ENCODE measurements around the gene ZFYVE21.

ZFYVE21 gene

DNA sequence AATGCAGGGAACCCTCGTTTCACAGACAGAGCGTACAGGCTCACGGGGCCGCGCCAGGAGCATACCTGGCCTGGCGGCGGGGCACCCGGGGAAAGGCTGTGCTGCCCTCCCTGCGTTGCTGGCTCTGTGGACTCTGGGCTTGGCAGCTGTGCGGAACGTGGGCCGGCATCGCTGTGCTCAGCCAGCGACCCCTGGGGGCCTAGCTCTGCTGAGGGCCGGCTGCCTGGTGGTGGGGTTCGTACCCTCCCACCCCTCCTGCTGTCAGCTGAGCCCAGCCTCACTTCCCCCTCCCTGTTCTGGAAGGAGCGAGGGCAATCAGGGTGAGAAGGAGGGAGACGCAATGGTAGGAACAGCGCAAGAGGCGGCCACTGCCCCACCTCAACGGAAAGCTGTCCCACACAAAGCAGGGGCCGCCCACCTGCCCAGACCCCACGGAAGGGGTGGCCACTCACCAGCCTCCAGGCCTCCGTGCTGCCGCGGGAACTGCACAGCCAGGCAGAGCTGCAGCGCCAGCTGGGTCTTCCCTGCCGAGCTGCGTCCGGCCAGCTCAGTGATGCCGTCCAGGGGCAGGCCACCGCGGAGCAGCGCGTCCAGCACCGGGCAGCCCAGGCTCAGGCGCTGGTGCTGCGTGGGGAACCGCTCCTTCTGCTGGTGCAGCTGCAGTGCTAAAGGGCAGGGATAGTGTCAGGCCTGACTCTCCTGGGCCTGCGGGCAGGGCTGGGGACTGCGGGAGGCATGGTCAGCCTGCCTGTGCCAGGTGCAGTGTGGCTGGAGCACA is 8.9 kb upstream of the ZFYVE21 start:
- DNase-seq, result no peak

- DNase-seq, result no peak
These were observed 8.0 kb upstream of the ZFYVE21 start for GRCh38 chr14:103707329-103708263.

DNA sequence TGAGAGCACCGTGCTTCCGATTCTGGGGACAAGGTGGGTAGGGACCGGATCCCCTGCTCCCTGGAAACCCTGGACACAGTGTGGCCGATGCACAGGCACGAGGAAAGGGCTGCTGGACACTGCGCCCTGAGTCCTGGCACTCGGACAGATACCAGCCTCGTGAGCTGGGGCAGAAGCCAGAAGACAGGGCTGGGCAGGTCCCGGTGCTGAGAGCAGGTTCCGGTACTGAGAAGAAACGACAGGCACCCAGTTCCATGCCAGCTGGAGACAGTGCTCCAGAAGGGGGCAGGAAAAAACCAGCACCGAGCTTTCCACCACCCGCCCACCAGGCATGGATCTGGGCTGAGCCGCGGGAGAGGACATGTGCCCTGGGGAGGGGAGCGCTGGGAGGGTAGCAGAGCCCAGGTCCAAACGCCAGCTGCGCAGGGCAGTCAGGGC is 6.8 kb upstream of the ZFYVE21 start:
- no peak for DNase-seq

GRCh38 chr14:103709814-103710213 is 5.8 kb upstream of the ZFYVE21 start:
- no peak for DNase-seq

- DNase-seq, result no peak
These were observed 4.7 kb upstream of the ZFYVE21 start for GRCh38 chr14:103710771-103711377.

GRCh38 chr14:103711516-103712431 is 3.8 kb upstream of the ZFYVE21 start:
- no peak for DNase-seq

DNA sequence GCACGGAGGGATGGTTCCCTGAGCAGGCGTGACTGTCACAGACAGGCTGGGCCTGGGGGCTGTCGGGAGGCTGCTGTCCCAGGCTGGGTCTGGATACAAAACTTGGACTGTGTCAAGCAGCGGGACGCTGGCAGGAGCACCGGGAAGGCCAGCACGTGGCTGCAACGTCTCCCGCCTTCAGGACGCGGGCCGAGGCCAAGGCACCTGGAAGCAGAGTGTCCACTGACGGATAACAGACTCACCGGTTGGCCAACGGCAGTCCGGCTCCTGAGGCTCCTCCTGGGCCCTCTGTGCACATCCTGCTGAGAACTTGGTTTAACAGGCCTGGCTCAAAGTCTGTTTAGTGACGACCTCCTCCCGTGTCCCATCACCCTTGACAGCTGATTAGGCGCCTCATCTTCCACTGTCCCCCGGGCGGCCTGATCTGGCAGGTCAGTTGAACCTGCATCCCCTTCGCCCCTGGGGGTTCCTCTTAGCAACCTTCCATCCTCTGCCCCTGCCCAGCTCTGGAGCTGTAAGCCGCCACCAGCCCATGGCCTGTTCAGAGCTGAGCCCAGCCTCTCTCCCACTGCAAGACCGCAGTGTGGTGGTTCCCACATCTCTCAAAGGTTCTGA is 2.9 kb upstream of the ZFYVE21 start:
- no peak for DNase-seq

DNA sequence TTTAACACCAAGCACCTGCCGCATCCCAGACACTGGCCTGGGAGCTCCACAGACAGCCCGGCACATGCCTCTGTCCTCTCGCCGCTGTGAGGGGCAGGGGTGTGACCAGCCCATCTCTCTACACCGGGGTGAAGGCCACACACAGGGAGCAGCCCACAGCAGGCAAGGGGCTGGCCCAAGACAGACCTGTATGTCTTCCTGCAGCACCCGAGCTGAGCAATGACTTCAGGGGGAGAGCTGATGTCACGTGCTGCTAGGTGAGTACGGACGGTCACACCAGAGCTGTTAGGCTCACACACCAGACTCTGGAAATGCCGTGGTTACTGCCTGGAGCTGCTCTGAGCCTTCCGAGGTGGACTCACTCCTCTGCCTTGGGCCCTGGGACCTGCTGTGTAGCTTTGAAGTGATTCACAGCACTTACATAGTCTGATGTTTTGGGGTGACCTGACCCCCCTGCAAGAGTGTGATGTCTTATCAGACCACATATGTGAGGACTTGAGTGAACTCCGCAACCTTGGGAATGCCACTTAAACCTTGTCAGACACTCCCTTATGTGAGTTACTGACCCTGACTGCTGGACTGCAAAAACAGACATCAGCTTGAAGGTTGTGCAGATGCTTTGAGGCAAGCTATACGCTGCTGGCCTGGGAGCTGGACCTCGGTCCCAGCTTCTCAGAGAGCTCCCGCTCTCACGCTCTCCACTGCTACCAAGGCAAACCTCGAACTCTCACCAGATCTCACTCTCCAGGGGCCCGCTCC is 2.1 kb upstream of the ZFYVE21 start:
- DNase-seq, result no peak

GRCh38 chr14:103714063-103714724 is 1.4 kb upstream of the ZFYVE21 start:
- no peak for DNase-seq

- DNase-seq, result no peak
These were observed 636 bp downstream of the ZFYVE21 start for GRCh38 chr14:103716091-103716801.

GRCh38 chr14:103716899-103717411 is 1.3 kb downstream of the ZFYVE21 start:
- no peak for DNase-seq

- no peak for DNase-seq
These were observed 3.0 kb downstream of the ZFYVE21 start for GRCh38 chr14:103718572-103718971.

DNA sequence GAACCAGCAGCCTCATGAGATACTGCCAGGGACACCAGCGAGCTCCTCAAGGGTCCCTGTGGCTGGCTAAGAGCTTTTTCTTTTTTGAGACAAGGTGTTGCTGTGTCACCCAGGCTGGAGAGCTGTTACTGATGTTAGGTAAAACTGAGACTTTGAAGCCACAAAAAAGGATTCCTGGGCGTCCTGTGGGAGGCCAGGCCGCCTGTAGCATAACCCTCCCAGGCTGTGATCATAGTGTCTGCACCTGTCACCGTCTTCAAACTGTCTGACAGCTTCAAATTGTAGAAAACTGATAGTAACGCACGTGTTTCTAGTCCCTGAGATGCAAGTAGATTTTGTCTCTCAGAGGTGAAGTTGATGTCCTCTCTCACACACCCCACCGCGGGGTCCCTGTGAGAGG is 4.1 kb downstream of the ZFYVE21 start:
- DNase-seq, result no peak

- no peak for DNase-seq
These were observed 5.9 kb downstream of the ZFYVE21 start for GRCh38 chr14:103721334-103722120.

GRCh38 chr14:103723748-103724081 is 8.1 kb downstream of the ZFYVE21 start:
- no peak for DNase-seq

GRCh38 chr14:103724116-103724515 is 8.5 kb downstream of the ZFYVE21 start:
- no peak for DNase-seq

DNA sequence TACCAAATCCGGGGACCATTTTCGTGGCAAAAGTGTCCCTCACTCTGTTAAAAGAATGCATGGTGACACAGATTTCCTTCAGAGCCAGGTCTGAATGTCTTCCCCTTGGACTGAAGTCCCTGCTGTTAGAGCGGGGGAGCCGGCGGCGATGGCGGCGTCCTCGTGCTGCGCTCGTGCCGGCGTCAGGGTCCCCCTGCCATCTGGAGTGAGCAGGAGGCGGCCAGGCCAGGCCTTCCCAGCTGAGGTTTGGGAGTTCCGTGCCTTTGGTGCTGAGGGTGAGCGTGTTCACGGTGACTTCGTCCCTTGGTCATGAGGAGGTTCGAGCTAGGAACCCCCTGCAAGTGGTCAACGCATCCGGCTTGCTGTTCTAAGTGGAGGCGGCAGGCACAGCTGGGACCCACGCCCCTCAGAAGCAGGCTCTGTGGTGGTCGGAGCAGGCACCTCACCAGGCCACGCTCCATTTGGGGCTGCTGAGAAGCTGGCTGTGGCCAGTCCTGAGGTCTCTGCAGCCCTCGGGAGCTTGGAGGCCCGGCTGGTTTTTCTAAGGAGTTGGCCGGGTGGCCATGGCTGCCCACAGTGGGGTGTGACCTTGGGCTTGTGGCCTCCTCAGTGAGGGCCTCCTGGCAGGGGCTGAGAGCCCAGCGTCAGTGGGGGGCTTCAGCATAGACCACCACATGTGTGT is 9.5 kb downstream of the ZFYVE21 start:
- DNase-seq, result no peak

- no peak for DNase-seq
These were observed 10.3 kb downstream of the ZFYVE21 start for GRCh38 chr14:103725739-103726395.
